GM21529 (cell line): ENCODE measurements around the gene MLX.
A peak's percentile ranks its signal among the peaks of the same experiment; 100 is the strongest.
"Not testable (repeated sequence)": the region's sequence is repeated elsewhere in the genome, so short reads cannot be mapped to it uniquely, and the experiment has no call there.

Experiments
- ATAC-seq: cut with Tn5 transposase; IDR thresholded peaks from one replicate; pipeline ENCODE4 v1.9.1; 2021; ENCODE audit not compliant: unreplicated experiment

The MLX gene

DNA sequence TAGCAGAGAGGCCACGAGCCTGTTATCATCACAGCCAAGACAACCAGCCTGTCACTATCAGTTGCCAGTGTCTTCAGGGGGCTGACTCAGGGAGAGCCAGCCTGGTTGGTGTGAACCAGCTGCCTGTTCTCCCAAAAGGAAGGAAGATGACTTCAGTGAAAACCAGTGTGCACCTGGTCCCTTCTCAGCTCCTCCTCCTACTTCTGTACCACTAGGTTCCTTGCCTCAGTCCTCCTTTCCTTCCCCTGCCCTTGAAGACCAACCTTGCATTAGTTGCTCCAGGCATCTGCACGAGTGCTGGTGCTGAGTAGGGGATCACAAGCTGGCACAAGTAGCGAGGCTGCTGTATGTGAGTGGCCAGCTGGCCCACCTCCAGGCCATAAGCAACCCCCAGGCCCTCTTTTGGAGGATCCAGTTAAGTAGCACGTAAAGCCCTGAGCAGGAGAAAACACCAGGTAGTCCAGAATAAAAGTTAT is 51.1 kb downstream of the MLX start:
- ATAC-seq = peak; percentile 17

DNA sequence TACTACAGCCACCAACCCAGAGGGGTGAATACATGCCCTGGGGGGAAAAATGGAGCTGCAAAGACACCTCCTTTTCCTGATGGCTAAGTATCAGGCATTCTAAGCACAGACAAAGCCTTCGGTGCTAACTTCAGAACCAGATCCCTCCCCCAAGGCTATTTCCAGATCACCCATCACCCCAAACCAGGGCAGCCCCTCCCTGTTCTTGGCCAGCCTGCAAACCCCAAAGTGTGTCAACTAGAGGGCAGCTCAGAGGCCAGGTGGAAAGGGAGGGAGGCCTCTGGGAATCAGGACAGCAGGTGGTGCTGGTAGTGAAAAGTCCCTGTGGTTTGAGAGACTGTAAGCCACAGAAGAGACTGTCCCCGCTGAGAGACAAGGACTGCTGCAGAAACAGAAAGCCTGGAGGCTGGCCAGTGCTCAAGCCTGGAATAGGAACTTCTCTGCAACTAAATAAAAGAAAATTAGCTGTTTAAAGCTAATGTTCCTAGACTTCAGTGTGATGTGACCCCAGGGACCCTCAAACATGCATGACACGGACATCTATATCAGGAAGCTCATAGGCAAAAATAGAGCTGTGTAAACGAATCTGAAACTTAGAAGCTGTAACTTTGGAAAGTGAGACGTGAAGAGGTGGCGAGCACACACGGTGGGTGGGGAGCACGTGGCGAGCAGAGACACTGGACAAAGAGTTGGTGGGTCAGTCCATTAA is 51.7 kb downstream of the MLX start:
- ATAC-seq = peak; percentile 79

DNA sequence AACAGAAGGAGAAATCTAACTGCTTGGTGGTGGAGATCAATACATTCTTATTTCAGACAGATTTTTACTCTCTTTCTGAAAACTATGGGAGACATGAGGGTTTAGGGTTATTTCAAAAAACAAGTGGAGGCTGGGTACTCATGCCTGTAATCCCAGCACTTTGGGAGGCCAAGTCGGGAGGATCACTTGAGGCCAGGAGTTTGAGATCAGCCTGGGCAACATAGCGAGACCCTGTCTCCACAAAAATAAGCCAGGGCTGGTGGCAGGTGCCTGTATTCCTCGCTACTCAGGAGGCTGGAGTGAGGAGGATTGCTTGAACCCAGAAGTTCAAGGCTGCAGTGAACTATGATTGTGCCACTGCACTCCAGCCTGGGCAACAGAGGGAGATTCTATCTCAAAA is 55.1 kb downstream of the MLX start:
- ATAC-seq = not testable (repeated sequence)
